Activated naive CD8-positive, alpha-beta T cell treated with anti-CD3 and anti-CD28 coated beads, Interleukin-2, amount 50 U/mL, for 16 hours (primary cell): ENCODE results near the gene SDK2.
"Not testable (repeated sequence)": the region's sequence is repeated elsewhere in the genome, so short reads cannot be mapped to it uniquely, and the experiment has no call there.

Experiments used
- DNase-seq: peaks from one replicate; pipeline ENCODE4 v3.0.0-alpha.2; 2020; ENCODE audit warnings: low read depth, low spot score

The SDK2 gene

DNA sequence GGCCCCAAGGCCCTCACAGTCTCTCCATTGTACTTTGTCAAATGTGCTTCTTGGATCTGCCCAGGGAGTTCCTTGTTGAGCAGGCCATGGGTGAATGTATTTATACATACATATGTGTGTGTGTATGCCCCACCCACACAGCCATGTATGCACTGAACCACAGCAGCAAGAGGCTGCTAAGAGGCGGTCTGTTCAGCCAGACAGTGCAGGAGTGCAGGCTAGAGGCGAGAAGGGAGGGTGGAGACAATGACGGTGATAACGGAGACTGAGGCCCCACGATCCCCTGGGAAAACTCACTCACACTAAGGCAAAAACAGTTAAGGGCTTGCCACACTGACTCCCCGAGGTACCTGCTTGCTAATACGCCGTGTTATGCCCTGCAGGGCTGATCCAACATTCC is 181.4 kb downstream of the SDK2 start:
- no peak for DNase-seq

DNA sequence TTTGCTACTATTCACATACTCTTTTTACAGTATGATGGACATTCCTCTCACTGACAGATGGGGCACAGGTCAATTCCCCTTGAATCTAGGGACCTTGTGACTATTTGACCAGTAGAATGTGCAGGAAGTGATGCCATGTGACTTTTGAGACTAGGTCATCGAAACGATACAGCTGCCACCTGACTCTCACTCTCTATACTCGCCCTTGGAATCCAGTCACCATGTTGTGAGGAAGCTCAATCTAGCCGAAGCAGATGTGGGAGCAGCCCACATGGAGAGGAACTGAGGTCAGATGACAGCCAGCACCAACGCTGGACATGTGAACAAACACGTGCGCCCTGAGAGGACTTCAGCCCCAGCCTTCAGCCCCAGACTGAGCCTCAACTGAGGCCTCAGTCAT is 184.3 kb downstream of the SDK2 start:
- DNase-seq: no peak

DNA sequence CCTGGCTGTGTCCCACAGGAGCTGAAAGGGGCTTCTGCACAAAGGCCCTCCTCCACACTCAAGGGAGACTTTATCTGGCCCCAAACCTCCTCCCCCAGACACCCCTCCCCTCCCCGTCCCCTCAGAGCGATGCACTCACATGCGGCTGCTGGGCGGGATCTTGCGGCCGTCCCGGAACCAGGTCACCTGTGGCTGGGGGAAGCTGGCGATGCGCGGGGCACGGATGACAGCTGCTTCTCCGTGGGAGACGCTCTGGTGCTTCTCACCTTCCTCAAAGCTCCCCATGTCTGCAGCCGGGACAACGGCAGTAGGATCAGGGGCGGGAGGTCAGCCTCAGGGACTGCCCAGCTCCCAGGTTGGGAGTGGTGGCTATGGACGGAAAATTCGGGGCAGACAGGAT is 188.5 kb downstream of the SDK2 start:
- DNase-seq: no peak

DNA sequence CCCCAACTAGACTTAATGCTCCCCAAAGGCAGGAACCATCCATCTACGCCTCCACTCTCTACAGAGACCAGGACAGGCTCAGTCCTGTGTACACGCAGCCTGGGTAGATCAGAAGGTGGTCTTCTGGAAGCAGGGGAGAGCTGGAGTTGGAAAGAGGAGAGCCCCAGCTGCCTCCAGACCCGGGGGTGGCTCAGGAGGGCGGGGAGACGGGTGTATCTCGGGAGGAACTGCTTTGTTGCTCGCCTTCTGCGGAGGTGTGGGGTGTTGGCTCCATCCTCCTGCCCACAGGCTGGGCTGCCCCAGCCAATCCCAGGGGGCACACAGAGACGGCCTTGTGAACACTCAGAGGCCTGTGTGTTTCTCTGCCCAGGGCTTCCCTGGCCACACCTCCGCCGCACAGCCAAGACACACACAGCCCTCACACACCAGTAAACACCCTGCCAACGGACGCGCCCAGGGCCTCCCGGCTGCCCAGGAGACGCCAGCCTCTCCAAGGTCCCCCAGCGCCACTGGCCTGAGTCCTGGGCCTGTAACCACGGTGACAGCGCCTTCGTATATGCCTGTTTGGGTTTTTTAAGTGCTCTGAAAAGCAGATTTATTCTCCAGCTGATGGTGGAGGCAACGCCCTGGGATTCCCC is 189.1 kb downstream of the SDK2 start:
- DNase-seq: no peak

DNA sequence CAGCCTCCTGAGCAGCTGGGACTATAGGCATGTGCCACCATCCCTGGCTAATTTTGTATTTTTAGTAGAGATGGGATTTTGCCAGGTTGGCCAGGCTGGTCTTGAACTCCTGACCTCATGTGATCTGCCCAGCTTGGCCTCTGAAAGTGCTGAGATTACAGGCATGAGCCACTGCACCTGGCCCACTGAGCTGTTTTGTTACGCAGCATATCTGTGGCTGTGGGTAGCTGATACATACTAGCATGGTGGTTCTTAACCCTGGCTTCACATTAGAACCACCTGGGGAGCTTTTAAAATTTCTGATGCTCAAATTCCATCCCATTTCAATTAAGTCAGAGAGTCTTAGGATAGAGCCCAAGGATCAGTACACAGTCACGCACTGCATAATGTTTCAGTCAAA is 190.8 kb downstream of the SDK2 start:
- DNase-seq: not testable (repeated sequence)

DNA sequence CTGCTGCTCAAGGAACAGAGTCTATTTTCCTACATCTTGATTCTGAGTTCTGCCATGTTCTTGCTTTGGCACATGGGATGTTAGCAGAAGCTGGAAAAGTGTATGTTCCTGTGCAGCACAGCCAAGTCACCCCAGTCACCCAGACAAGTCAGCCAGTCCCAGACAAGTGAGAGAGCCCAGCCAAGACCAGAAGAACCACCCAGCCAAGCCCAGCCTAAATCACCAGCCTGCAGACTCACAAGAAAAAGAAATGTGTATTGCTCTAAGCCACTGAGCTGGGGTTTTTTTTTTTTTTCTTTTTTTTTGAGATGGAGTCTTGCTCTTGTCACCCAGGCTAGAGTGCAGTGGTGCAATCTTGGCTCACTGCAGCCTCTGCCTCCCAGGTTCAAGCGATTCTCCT is 191.2 kb downstream of the SDK2 start:
- DNase-seq: no peak

DNA sequence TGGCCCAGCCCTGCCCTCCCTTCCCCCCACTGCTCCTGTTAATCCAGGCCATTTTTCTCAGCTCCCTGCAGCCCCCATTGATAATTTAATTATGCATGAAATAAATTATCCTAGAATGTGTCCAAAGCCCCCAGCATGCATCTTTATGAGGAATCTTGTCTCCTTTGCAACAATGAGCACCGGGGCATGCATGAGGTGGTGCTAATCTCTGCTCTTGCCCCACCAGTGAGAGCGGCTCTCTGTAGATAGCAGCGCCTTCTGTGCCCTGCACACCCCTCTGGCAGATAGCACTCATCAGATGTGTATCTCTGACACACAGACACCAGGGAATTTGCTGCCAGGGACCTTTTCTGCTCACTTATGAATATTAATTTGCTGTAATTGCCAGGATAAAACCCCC is 192.2 kb downstream of the SDK2 start:
- DNase-seq: no peak

DNA sequence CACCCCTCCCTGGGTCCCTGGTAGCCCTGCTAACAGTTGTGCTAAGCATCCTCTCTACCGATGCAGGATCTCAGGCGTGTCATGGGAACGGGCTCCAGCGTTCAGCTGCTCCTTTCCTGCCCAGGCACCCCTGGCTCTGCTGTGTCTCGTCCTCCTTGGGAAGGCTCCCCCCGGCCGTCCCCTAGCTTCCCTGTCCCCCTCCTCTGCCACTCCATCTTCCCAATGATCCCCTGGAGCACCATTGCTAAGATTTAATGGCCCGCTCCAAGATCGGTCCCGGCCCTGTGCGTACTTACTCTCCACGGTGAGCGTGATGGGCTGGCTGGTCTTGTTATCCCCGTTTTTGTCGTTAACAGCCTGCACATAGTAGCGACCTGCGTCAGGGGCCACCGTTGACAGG is 196.9 kb downstream of the SDK2 start:
- DNase-seq: no peak

DNA sequence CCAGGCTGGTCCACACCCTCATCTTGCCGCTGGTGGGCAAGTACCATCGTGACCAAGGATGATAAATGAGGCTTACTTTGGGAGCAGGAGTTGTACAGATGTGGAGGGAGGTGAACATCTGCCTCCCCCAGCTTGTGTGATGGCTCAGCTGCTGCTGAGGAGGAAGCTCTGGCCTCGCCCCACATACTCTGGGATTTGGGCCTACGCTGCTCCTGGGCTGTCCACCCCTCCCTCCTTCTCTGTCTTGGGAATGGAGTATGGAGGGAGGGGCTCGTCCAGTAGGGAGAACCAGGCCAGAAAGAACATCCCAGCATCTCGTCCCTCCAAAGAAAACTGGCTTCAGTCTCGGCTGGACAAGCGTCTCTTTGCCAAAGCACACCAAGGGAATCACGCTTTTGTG is 197.6 kb downstream of the SDK2 start:
- no peak for DNase-seq

DNA sequence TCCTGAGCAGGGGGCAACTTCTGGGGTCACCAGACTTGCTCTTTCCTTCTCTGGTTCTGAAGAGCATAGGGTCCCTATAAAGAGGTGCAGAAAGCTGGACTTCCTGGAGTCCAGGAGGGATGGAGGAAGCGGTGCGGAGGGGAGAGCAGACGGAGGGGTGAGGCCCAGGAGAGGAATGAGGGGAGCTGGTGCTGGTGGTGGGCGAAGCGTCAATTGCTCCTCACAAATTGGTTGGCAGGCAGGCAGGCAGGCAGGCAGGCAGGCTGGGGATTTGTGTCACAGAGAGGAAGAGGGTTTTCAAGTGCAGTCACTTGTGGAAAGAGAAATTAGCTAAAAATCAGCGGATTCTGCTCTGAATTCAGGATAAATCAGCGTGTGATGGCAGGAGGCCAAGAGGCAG is 198.8 kb downstream of the SDK2 start:
- DNase-seq: no peak

DNA sequence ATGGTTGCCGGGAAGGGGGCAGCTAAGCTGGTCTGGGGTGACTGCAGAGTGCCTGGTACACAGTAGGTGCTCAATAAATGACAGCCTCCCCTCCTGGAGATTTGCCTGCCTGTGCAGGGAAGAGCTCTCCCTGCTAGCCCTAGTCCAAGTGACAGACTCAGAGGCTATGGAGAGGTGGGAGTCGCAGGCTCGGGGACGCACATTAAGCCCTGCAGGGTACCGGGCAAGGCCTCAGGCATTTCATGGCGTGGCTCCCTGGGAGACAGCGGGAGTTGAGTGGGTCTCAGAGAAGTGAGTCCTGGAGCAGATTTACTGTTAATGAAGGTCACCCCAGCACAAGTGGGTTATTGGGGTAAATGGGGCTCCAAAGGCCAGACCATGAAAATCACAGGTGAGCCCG is 200.2 kb downstream of the SDK2 start:
- DNase-seq: no peak

DNA sequence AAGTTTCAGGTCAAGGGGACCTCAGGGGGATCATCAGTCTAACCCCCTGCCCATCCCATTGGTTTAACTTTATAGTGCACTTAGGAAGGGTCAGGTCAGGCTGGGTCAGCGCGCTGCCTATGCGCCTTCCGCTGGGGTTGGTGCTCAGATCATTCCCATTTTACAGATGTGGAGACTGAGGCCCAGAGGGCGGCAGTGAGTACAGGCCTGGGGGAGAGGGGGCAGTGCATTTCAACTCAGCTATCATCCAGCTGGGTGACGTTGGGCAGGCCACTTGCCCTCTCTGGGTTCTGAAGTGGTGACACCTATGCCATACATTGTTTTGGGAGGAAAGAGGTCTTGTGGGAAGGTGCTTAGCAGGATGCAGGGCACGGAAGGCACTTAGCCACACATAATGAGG is 204.6 kb downstream of the SDK2 start:
- DNase-seq: no peak

DNA sequence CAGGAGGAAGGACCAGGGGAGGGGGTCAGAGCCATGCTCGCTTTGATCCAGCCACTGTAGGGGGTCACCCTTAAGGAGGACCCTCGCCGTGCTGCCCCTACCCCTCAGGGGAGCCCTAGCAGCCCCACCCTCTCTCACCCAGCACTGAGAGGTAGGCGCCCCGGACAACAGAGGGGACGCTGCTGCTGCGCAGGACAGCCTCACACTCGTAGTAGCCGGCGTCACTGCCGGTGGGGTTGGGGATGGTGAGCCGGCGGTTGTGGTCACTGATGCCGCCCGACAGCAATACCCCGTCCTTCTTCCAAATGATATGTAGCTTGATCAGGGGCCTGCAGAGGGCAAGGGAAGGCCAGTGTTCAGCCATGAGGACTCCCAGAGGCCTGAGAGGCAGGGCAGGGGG is 206.4 kb downstream of the SDK2 start:
- DNase-seq: no peak

DNA sequence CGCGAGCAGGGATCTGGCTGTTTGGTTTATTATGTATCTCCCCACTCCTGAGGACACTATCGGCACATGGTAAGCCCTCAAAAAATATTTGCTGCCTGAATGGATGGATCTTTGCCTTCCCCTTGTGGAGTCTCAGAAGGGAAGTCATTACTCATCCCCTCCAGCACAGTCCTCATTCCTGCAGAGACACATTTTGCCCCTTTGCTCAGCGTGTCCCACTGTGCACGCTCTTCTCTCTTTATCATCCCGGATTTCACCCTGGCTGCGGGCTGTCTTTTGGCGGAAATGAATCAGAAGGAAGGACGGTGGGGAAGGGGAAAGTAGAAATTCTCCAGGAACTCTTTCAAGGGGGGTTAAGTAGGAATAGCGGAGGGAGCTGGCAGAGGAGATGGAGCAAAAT is 207.3 kb downstream of the SDK2 start:
- DNase-seq: no peak

DNA sequence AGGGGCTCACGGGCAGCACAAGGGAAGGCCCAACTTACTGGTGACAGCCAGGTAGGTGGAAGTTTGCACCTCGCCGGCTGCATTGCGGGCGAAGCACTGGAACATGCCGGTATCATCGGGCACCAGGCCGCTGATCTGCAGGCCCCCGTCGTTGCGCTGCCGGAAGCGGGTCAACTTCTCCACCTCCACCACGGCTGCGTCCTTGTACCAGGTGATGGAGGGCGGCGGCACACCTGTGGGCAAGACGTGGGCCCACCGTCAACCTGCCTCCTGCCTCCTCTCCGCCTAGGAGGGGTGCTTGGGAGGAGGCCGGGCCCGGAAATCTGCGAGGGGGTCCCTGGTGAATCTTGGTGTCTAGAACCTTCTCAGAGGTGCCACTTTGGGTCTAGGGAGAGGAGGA is 208.8 kb downstream of the SDK2 start:
- no peak for DNase-seq

DNA sequence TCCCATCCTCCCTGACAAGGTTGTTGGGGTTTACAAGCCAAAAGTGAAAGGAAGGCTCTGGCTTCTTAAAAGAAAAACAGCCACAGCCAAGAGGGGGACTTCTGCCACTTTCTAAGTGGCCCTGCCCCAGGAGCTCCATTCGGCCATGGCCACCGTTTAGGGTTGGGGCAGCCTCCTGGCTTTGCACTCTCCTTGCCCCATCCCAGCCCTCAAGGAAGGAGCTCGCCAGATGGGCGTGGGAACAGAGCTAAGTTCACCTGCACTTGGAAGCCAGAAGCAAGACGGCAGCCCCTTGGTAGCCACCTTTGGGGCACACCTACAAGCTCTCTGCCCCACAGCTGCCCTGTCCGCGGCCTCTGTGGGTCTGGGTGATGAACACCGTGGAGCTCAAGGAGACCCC is 210.1 kb downstream of the SDK2 start:
- DNase-seq: no peak

DNA sequence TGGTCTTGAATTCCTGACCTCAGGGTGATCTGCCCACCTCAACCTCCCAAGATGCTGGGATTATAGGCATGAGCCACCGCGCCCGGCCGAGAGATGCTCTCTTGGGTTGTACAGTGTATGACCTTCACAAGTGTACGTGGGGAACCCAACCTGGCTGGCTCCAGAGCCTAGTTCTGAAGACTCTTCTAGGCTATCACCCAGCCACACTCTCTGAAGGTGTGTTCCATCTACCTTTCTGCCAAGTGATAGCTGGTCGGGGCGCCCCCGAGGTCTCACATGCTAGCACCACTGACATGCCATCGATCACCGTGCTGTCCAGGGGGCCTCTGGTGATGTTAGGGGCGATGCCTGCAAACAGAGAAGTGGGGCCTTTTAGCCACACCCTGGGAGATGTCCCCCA is 210.7 kb downstream of the SDK2 start:
- no peak for DNase-seq

DNA sequence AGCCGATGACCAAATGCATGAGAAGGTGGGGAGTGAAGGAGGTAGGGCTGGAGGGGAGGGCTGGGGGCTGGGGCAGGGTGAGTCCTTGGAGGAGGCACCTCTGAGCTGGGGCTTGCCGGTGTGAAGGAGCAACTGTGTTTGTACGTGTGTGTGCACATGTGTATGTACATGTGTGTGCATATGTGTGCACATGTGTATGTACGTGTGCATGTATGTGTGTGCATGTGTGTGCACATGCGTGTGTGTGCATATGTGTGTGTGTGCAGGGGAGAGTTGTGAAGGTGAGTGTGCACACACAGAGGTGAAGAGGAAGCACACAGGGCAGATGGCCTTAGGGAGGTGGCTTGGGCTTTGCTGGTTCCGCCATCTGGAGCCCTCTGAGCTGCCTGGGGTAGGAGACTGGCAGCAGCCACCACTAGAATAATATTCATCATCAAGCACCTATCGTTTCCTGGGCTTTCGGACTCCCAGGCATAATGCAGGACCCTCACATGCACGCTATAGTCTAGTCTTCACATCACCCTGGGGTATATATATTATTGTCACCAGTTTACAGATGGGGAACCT is 211.5 kb downstream of the SDK2 start:
- DNase-seq: no peak

DNA sequence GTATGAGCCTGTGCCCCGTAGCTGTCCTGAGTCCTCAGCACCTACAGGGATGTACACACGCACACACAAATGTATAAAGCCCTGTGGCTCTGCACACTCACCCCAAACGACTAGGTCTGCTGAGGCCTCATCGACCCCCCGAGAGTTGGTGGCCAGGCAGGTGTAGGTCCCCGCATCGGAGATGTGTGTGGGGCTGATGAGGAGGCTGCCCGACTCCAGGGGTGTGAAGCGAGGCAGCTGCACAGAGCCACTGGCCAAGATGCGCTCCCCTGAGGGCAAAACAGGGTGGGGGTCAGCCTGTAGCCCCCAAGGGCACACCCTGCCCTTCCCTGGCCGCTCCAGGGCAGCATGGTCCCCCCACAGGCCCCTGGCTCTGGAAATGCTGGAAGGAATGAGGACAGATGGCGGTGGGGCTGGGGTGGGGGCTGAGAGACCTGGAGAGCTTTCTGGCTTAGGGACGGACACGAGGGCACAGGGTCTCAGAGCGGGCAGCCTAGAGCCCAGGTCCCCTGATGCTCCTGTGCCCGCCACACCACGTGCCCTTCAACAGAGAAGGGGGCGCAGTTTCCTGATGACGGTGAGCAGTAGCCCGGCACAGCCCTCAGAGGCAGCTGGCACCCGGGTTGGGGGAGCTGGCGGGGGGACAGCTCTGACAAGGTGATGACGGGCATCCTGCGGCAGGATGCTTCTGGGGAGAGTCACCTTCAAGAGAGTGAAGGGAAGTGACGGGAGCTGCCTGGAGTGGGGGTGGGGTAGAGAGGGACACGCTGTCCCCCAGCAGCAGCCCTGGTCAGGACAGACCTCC is 212.6 kb downstream of the SDK2 start:
- DNase-seq: no peak

DNA sequence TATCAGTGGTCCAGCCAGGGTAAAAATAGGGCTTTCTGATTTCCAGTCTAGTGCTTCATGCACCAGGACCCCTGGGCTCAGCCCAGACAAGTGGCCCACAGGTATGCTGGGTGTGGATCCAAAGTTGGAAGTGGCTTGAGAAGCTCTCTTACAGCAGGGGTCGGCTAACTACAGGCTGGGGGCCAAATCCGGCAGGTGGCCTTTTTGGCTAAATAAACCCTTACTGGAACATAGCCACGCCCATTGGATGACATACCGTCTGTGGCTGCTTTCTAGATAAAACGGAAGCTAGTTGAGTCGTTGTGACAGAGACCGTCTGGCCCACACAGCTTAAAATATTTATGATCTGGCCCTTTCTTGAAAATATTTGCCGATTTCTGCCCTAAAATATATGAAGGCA is 213.4 kb downstream of the SDK2 start:
- no peak for DNase-seq

DNA sequence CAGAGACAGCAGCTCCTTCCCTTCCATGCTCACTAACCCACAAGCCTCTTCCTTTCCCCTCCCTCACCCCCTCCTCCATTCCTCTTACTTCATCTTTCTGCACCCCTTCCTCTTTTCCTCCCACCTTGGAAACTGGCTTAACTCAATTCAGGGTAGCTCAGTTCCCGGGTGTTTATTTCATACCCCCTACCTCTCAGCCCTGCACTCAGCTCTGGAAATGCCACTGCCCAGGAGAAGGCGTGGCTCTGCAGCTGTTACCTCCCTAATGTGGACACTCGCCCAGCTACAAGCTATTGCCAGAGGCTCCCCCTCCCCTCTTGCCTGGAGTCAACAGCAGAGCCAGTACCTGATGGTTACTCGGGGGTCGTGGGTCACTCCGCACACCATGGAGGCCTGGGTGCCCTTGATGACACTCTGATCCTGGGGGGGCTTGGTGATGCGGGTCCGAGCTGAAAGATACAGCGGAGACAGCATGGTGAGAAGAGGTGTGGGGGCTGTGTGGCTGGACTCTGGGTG is 214.0 kb downstream of the SDK2 start:
- DNase-seq: no peak

DNA sequence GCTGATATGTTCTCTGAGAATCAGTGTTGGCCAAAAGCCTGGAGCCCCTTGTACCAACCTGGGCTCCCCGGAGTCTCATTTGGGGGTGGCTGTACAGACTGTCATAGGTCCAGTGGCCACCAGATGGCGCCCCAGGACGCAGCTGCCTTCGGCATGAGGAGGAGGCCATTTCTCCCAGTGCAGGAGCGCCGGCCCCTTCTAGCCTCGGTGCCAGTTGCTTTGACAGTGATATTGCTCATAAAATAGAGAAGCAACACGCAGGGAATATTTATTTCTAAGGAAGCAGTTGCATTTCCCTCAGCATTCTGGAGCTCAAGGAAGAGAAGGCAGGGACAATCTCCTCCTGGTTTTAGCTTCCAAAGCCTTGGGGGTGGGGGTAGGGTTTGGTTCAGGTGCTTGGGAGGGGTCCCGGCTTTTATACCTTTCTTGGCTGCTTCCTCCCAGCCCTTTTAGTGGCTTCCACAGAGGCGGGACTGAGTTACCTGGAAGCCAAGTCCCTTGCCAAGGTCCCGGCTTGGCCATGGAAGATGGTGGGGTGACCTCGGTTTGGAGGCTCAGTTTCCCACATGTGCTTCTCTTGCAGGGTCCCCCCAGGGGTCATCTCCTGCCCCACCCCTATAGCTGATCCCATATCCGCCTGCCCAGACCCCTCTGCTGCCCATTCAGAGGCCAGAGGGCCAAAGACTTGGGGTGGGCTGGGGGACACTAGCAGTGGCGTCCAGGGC is 214.6 kb downstream of the SDK2 start:
- DNase-seq: peak; percentile 75
